DMS114 treated with DMSO at 0.1 percent for 48 hours (cell line): ENCODE results near the gene FAN1.

Experiments used
- DNase-seq: peaks from one replicate; lab custom pipeline; 2025; ENCODE audit not compliant: unreplicated experiment; lab: John Stamatoyannopoulos, UW

Gene FAN1

GRCh38 chr15:30919877-30920550 is 16.3 kb downstream of the FAN1 start:
- DNase-seq = no peak

GRCh38 chr15:30921106-30921505 is 17.4 kb downstream of the FAN1 start:
- no peak for DNase-seq

- no peak for DNase-seq
Observed at GRCh38 chr15:30921781-30922479, 18.2 kb downstream of the FAN1 start.

- no peak for DNase-seq
Observed at GRCh38 chr15:30922480-30923311, 19.0 kb downstream of the FAN1 start.

- DNase-seq = no peak
Observed at GRCh38 chr15:30923429-30923828, 19.7 kb downstream of the FAN1 start.

- DNase-seq = no peak
Observed at GRCh38 chr15:30924353-30924752, 20.6 kb downstream of the FAN1 start.

- DNase-seq = no peak
Observed at GRCh38 chr15:30925686-30926085, 22.0 kb downstream of the FAN1 start.

- DNase-seq = no peak
Observed at GRCh38 chr15:30926161-30926560, 22.4 kb downstream of the FAN1 start.

GRCh38 chr15:30927148-30927761 is 23.5 kb downstream of the FAN1 start:
- DNase-seq = no peak

- DNase-seq = no peak
Observed at GRCh38 chr15:30928076-30928475, 24.4 kb downstream of the FAN1 start.

GRCh38 chr15:30929064-30929669 is 25.5 kb downstream of the FAN1 start:
- DNase-seq = no peak

- no peak for DNase-seq
Observed at GRCh38 chr15:30929982-30930381, 26.3 kb downstream of the FAN1 start.

GRCh38 chr15:30930422-30930821 is 26.7 kb downstream of the FAN1 start:
- no peak for DNase-seq

- DNase-seq = no peak
Observed at GRCh38 chr15:30933293-30933692, 29.6 kb downstream of the FAN1 start.

GRCh38 chr15:30939161-30939560 is 35.4 kb downstream of the FAN1 start:
- no peak for DNase-seq

GRCh38 chr15:30940359-30940758 is 36.6 kb downstream of the FAN1 start:
- DNase-seq = no peak

- DNase-seq = no peak
Observed at GRCh38 chr15:30941520-30941919, 37.8 kb downstream of the FAN1 start.

- no peak for DNase-seq
Observed at GRCh38 chr15:30943654-30944335, 40.1 kb downstream of the FAN1 start.

GRCh38 chr15:30953183-30953582 is 49.5 kb downstream of the FAN1 start:
- no peak for DNase-seq

GRCh38 chr15:30953731-30954378 is 50.1 kb downstream of the FAN1 start:
- no peak for DNase-seq
